ENCODE measurements around the gene ZMAT5.

The ZMAT5 gene

DNA sequence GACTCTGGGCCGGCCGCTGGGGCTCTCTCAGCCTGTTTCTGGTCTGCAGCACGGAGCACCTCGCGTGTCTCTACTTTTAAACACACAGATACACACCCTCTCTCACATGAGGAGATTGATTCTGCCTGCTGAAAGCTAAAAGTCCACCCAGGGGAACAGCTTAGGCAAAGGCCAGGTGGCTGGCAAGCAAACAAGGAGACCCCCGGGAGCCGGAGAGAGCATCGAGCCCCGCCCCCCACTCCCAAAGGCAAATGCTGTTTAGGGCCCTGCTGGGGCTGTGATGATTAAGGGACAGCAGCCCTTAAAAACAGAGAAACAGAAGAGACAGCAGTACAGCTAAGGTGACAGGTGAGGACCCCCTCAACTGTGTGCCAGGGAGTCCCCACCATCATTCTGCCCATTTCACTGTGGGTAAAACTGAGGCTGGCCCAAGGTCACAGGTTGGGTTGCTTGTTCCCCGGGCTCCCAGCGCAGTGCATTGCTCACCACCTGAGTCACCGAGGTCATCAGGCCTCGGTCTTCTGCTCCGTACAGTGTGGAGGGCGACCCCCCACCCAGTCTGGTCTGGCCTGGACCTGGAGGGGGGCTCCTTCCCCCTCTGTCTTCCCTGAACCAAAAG lies 40.2 kb downstream of the ZMAT5 start:
- no peak for DNase-seq

DNA sequence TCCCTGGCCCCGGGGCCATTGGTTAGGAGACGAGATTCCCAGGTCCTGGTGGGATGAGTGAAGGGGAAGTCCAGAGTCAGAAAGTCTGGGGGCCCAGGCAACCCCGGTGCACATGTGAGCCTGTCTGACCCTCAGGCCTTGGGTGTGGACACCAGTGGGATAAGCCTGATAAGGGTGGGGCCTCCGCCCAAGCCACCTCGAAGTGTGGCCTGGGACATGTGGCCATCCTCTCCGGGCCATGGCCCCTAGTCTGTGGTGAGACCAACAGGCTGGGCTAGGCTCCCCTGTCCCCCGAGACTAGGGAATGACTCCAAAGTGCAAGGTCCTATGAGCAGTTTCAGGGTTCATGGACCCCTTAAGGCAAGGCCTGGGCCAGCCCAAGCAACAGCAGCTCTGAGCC lies 40.7 kb downstream of the ZMAT5 start:
- no peak for DNase-seq

DNA sequence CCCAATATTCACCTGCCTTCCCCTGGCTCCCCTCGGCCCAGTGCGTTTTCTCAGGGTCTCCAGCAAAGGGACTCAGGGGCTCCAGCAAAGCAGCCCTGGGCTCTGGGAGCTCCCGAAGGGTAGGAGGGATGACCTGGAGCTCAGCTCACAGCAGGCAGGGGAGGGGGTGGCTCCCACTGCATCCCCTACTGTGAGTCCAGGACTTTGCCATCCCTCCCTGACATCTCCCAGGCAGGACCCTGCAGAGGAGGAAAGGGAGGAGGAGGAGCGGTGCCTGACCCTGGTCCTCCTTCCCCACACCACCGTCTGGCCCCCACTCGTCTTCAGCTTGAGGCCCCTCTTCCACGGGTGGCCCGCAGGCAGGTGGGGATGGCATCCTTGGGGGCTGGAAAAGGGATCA lies 42.0 kb downstream of the ZMAT5 start:
- no peak for DNase-seq

DNA sequence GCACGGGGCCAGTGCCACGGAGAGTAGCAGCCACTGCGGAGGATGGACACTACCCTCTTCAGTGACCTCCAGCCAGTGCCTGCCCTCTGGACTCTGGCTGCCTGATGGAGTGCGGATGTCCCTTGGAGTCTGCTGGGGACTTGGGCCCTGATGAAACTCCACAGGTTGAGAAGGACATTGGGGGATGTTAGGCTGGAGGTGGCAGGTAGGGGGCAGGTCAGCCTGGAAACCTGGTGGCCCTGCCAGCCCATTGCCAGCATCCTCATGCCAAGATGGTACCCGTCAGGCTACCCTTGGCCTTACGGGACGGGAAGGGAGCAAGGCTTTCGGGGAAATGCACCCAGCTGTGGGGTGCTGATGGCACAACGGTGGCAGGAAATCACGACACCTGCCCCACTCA lies 43.0 kb downstream of the ZMAT5 start:
- DNase-seq, result no peak

DNA sequence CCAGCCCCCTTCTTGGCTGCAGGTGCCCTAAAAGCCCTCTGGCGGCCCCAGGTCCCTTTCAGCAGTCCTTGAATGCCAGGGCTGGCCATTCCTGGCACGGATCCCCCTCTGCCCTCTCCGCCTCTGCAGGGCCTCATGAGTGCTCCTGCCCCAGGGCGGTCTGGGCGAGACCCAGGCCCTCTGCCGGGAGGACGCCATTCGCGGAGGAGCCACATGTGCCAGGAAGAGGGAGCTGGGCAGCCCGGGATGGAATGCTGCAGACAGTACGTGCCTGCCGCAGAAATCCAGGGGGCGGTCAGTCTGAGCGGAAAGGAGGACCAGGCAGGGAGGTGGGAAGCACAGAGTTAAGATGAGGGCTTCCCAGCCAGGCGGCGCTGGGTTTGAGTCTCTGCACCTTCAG lies 44.2 kb downstream of the ZMAT5 start:
- no peak for DNase-seq

DNA sequence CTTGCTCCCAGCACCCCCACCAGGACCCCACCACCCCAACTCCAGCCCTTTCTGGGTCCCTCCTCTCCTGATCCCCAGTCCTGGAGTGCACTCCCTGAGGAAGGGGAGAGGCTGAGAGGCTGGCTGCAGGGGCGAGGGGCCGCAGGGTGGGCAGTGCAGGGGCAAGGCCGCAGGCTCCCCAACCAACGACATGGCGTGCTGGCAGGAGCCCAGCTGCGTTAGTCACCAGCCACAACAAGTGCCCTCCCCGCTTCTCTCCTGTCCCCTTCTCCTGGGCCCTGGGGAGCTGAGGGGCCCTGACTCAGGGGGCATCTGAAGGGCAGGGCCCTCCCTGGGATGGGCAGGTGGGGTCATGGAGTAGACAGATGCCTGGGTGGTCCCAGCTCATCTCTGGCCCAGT lies 44.7 kb downstream of the ZMAT5 start:
- no peak for DNase-seq

DNA sequence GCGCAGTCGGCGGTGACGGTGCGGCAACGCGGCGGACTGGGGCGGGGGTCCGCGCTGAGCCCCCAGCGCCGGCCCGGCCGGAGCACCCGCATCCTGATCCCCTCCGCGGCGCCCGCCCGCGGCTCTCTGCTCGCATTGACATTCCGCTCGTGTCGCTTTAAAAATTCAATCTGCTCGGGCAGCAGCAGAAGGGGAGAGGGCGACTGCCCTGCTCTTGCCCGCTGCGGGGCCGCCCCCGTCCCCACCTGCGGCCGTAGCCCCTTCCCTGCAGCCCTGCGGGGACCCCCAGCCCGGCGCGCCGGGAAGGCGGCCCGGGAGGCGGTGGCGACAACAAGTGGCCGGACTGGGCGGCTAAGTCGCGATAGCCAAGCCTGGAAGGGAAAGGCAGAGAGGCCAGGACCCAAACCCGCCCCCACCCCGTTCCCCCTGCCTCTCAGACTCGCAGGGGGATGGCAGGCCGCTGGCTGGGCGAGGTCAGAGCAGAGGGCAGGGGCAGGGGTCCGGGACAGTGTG lies 45.9 kb downstream of the ZMAT5 start:
- no peak for DNase-seq

DNA sequence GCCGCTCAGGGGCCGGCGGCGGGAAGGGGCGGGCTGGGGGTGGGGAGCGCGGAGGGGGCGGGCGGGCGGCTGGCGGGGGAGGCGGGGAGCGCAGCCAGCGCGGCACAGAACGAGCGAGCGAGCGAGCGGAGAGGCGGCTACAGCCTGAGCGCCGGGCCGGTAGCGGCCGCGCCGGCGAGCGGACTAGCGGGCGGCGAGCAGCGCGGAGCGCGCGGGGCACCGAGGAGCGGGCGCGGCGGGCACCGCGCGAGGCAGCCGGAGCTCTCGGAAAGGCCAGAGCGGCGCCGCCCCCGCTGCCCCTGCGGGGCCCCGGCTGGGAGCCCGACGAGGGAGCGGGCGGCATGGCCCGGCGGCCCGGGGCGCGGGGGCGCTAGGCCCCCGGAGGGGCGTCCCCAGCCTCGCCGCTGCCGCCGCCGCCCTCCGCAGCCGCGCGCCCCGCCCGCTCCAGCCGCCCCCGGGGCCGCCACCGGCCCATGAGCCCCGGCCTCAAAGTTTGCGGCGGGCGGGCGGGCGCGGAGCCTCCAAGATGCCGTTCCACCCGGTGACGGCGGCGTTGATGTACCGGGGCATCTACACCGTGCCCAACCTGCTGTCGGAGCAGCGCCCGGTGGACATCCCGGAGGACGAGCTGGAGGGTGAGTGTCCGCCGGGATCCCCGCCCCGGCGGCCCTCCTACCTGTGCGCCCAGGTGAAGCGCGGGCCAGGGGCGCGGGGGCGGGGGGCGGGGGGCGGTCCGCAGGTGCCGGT lies 46.7 kb downstream of the ZMAT5 start, which contains the start of gene CABP7:
TSS of gene CABP7 (plus strand) at position 105 of the 747 bp plus-strand sequence. CDS start at position 527, 422 bp downstream.
- no peak for DNase-seq

DNA sequence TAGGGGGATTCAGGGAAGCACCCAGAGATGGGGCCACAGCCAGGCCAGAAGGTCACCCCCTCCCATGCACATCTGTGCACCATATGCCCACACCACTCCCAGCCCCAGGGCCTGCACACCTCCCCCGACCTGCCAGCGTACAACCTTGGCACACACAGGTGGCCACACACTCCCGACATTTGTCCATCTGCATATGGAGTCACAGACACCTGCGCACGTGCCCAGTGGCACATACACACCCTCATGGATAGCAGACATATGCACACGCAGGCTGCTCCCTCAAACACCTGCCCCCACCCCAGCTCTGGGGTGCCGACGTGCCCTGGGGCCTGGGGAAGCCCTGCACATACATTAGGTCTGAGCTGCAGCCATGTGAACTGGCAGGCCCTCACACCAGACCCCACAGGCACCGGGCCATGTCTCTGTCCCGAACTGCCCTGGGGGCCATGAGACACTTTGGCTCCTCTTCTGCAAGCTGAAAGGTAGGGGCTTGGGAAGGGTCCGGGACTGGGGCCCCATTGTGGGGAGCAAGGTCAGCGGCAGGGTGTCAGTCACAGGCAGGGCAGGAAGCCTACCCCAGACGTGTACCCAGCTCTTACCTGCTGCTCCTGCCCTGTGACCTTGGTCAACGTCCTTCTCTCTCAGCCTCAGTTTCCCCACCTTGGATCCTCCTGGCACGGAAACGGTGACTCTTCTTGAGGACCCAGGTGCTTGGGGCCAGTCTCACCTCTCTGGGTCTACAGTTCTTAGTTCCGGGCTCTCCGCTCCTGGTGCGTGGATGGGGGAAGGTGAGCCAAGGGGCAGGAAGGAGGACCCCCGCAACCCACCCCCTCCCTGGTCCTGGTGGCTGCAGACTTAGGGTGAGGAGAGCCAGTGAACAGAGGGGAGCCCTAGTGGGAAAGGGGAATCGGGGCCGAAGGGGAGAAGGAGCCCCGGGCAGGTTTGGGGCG lies 47.6 kb downstream of the ZMAT5 start:
- DNase-seq, result no peak

DNA sequence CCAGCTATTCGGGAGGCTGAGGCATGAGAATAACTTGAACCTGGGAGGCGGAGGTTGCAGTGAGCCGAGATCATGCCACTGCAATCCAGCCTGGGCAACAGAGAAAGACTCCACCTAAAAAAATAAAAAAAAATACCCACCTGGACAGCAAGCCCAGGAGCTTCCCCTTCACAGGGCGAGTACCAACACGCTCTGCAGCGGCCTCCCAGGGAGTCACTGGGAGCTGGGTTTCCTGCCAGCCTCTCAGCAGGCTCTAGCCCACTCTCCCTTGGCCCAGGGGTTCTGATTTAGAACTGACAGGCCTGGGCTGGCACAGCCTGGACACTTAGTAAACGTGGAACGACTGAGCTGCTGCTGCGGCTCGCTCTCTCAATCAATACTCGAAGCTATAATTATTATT lies 49.0 kb downstream of the ZMAT5 start:
- DNase-seq, result no peak

DNA sequence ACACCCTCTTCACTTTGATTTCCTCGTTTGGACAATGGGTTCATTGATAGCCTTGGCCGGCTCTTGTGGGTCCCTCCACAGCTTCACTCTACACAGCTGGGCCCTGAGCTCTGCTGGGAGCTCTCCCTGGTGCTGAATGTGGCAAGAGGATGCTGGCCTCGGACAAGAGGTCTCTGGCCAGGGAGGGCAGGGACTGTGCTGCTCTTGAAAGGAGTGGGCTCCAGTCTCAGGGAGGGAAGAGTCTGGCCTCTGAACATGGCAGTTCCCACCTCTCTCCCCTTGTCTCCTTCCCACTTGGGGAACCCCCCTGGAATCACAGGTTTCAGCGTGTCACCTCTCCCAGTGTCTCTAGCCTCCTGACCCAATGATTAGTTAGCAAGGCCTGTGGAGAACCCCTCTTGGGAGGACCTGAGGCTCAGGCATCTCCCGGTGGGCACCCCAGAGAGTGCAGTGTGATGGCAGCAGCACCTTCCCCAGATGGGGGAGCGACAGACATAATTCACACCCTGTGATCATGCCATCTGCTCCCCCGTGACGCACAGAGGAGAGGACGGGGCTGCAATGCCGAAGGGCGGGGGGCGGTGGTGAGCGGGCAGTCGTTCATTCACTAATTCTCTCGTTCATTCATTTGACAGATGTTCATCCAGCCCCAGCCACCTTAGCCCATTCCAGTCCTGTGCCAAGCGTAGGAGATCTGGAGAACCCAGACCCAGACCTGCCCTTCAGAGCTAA lies 49.8 kb downstream of the ZMAT5 start:
- DNase-seq, result no peak

DNA sequence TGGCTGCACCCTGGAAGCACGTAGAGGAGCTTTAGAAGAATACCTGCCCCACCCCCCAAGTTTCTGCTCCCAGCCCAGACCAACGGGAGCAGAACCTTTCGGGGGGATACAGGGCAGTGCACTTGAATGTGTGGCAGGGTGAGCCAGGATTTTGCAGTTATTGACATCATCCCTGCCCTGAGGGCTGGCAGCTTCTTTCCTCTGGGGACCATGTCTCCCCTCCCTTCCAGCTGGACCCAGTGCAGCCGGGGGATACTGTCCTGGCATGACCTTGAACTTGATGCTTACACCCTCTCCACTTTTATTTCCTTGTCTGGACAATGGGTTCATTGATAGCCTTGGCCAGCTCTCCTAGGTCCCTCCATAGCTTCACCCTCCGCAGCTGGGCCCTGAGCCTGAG lies 51.1 kb downstream of the ZMAT5 start:
- DNase-seq, result no peak

DNA sequence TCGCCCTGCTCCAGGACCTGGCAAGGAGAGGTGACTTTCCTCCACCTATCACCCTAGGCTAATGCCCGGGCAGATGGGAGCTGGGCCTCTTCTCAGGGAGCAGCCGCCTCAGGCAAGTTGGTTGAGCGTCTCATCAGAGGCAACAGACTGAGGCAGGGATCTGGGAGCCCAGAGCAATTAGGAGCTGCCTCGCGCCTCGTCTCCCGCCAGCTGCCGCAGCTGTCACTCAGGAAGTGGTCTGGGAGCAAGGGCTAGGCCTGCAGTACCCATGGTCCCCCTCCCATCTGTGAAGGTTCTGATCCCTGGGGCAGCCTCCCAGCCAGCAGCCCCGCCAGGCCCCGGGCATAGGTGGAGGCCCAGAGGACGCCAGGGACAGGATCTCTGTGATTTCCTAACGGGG lies 51.6 kb downstream of the ZMAT5 start:
- DNase-seq, result no peak

DNA sequence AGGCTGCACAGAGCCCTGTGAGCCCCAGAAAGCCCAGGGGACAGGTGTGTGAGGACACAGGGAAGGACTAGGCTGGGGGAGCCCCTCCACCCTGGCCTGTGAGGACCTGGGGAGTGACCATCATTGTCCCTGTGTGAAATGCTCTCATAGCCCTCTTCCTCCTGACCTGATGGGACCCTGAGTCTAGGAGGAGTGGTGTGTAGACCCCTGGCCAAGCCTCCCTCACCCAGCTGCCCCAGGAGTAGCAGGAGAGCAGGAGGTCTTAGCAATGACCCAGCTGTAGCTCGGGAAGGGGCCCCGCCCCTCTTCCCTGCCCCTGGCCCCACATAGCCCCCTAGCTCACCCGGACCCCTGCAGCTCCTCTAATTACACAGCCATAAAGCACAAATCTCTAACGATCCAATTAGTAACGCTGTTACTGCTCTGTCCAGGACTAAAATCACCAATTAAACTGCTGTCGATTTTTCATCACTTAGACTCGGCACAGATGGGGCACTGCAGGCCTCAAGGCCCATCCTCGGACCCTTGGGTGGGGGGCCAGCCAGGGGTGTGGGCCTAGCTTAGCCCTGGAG lies 53.6 kb downstream of the ZMAT5 start:
- DNase-seq, result no peak

DNA sequence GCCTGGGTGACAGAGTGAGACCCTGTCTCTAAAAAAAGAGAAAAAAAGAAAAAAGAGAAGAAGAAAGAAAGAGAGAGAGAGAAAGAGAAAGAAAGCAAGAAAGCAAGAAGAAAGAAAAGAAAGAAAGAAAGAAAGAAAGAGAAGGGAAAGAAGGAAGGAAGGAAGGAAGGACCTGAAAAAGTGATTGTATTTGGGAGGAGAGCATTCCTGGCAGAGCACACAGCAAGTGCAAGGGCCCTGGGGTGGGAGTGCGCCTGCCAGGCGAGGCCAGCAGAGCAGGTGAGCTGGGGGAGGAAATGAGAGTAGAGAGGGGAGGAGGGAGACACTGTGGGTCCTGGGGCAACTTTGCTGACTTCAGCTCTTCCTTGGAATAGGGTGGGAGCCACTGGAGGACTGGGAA lies 54.7 kb downstream of the ZMAT5 start:
- no peak for DNase-seq

DNA sequence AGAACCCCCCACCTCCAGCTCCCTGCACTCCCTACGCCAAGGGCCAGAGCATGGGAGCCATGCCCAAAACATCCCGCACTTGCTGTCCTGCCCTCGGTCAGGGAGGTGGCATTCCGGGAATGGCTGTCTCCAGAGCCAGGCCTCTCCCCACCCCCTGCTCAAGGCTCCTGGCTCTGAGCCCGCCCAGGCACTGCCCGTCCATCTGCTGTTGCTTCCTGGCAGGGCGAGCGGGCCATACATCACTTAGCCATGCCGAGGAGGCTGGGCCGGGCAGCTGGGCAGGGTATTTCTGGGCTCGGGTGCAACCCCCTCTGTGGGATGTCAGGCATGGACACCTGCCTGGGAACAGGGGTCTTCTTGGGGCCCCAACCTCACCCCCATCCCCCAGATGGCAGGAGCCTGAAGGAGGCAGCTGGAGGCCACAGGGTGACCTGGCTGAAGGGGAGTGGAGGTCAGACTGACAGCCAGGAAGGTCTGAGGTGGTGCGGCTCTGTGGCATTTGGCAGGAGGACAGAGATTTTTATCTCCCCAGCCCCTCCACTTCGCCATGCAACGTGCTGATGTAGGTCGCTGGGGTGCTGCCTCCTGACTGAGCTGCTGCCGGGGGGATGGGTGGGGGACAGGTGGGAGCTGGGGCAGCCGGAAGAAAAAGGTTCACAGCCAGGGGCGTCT lies 55.7 kb downstream of the ZMAT5 start:
- no peak for DNase-seq

DNA sequence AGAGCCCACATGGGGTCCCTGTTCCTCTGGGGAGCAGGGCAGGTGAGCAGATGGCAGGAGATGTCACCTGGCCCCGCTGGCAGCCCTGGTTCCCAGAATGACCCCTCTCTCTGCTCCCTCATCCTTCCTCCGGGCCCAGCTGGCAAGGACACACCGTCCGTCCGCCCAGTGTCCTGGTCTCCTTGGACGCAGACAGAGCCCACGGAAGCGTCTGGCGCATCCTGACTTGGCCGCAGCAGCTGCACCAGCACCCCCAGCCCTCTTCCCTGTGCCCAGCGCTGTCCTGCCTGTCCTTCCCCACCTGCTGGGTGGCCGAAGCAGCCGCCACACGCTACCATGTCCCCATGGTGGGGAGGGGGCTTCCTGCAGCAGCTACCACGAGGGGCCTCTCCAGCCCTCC lies 56.6 kb downstream of the ZMAT5 start:
- no peak for DNase-seq

DNA sequence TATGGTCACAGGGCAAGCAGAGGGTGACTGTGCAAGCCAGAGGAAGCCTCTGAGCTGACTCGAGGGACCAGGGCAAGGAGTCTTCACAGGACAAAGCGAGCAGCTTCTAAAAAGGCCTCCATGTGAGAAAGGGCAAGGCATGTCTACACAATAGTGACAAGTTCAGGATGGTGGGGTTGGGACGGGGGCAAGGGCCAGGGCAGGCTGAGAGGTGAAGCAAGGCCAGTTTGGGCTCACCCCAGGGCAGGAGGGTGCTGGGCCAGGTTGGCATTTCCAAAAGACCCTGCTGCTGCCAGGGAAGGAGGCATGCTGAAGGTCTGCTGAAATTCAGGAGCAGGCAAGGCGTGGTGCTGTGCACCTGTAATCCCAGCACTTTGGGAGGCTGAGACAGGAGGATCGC lies 59.3 kb downstream of the ZMAT5 start:
- DNase-seq, result no peak

DNA sequence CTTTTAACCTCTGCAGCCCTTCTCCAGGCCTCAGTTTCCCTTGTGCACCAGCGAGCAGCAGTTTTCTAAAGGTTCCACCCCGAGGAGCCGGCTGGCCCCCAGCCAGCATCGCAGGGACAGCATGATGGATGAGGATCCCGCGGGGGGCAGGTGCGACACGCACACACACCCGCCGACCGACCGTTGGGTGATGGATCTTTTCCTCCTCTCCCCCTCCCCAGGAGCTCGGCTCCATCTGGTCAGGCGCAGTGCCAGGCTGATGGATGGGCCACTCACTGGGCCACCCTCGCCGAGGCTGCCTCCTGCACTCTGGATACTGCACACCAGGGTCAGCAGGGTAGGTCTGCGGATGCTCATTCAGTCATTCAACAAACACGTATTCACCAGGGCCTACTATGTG lies 59.8 kb downstream of the ZMAT5 start:
- no peak for DNase-seq

DNA sequence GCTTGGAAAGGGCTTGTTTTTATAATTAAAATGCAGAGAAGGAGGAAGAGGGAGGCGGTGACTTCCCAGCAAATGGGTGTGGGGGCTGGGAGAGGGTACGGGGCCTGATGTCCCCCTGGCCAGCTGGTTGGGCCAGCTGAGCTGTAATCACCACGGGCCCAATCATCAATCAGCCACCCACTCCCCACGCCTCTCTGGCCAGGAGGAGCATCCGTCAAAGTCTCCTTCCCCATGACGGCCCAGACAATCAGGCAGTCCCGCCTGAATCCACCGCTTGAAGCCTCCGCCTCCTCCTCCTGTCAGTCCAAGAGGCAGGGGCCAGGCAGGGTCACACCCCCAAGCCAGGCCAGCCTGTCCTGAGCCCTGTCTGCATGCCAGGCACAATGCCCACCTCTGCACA lies 60.3 kb downstream of the ZMAT5 start:
- no peak for DNase-seq

DNA sequence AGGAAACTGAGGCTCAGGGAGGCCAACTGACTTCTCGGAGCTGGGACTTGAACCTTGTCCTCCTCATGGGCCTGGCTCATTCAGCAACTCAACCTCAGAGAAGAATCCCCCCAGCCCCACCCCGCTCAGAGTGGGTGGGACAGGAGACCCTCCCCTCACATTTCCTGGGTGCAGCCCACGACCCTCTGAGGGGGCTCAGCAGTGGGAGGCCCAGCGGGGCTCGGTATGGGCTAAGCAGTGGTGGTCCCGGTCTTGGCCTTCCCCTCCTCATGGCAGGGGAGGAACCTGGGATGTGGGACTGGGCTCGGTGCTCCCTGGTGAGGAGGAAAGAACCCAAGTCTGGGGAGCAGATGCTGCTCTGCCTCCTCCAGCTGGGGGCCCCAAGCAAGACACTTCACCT lies 61.2 kb downstream of the ZMAT5 start:
- DNase-seq, result no peak
